Stimulated activated CD4-positive, alpha-beta T cell treated with anti-CD3 and anti-CD28 coated beads, TNF-alpha, amount 100 ng/mL, for 4 hours (primary cell): ENCODE measurements around the gene NOS1.
"Not testable (repeated sequence)": the region's sequence is repeated elsewhere in the genome, so short reads cannot be mapped to it uniquely, and the experiment has no call there.

Experiments used
- DNase-seq, 3 experiments: peaks; one replicate each; pipeline ENCODE4 v3.0.0-alpha.2; 2020; ENCODE audit warnings: low read depth in 3 of 3

The NOS1 gene

GRCh38 chr12:117209626-117210025 lies 151.8 kb downstream of the NOS1 start:
- no peak for DNase-seq

- DNase-seq, result no peak
Measured at GRCh38 chr12:117208811-117209455, 152.5 kb downstream of the NOS1 start.

GRCh38 chr12:117208206-117208605 lies 153.2 kb downstream of the NOS1 start:
- DNase-seq, result no peak

GRCh38 chr12:117207675-117208074 lies 153.8 kb downstream of the NOS1 start:
- DNase-seq, result no peak

- no peak for DNase-seq
Measured at GRCh38 chr12:117202556-117202955, 158.9 kb downstream of the NOS1 start.

GRCh38 chr12:117202033-117202432 lies 159.4 kb downstream of the NOS1 start:
- no peak for DNase-seq

- not testable (repeated sequence) for DNase-seq
Measured at GRCh38 chr12:117199956-117200744, 161.3 kb downstream of the NOS1 start.

GRCh38 chr12:117196334-117196733 lies 165.1 kb downstream of the NOS1 start:
- not testable (repeated sequence) for DNase-seq

GRCh38 chr12:117195027-117195426 lies 166.4 kb downstream of the NOS1 start:
- DNase-seq, result not testable (repeated sequence)

GRCh38 chr12:117193903-117194302 lies 167.5 kb downstream of the NOS1 start:
- no peak for DNase-seq

- DNase-seq, result not testable (repeated sequence)
Measured at GRCh38 chr12:117192581-117192980, 168.8 kb downstream of the NOS1 start.

GRCh38 chr12:117192057-117192456 lies 169.4 kb downstream of the NOS1 start:
- DNase-seq, result no peak

- peak; percentile 88 to 92 (median 90) for DNase-seq
Measured at GRCh38 chr12:117190210-117190781, 171.1 kb downstream of the NOS1 start, which contains the start of gene FBXO21. Gene FBXO21 (minus strand): TSS chr12:117190470. CDS start chr12:117190456, 14 bp downstream.

GRCh38 chr12:117189725-117190209 lies 171.7 kb downstream of the NOS1 start:
- no peak for DNase-seq

GRCh38 chr12:117188961-117189724 lies 172.3 kb downstream of the NOS1 start:
- DNase-seq, result no peak

- DNase-seq, result no peak
Measured at GRCh38 chr12:117188121-117188665, 173.2 kb downstream of the NOS1 start.

- no peak for DNase-seq
Measured at GRCh38 chr12:117187421-117187820, 174.0 kb downstream of the NOS1 start.

GRCh38 chr12:117182866-117183265 lies 178.6 kb downstream of the NOS1 start:
- no peak for DNase-seq

GRCh38 chr12:117181468-117181843 lies 180.0 kb downstream of the NOS1 start:
- DNase-seq, result not testable (repeated sequence)

GRCh38 chr12:117180758-117181467 lies 180.5 kb downstream of the NOS1 start:
- no peak for DNase-seq

- DNase-seq, result no peak
Measured at GRCh38 chr12:117178745-117179144, 182.7 kb downstream of the NOS1 start.
